Stimulated activated naive B cell treated with anti-CD40 and anti-IgM and Interleukin-4, amounts not matched to agents 10 μg/mL and 1 μg/mL and 100 μg/mL, for 72 hours (primary cell): ENCODE measurements around the gene AUH.

ENCODE experiments used
- ATAC-seq, 2 donors: fragments of 150-1000 bp; cut with Tn5 transposase; replicated peaks; 2 replicates each; pipeline ENCODE4 v1.10.0; 2021; ENCODE audit warnings: moderate library complexity in 1 of 2
- DNase-seq: peaks from one replicate; pipeline ENCODE4 v3.0.0; 2021
- H3K27ac Mint-ChIP-seq: one replicate; pipeline ENCODE4 v1.8.0; 2022; ENCODE audit warnings: mild to moderate bottlenecking, mixed read lengths
- H3K27me3 Mint-ChIP-seq, 2 donors: one replicate each; pipeline ENCODE4 v1.8.0; 2022; ENCODE audit warnings: mixed read lengths in 2 of 2
- H3K36me3 Mint-ChIP-seq, 2 donors: one replicate each; pipeline ENCODE4 v1.8.0; 2022; ENCODE audit warnings: mixed read lengths in 2 of 2, mild to moderate bottlenecking in 1 of 2
- H3K4me1 Mint-ChIP-seq, 2 donors: one replicate each; pipeline ENCODE4 v1.8.0; 2022; ENCODE audit warnings: mixed read lengths in 2 of 2, mild to moderate bottlenecking in 1 of 2
- H3K4me3 Mint-ChIP-seq, 2 donors: one replicate each; pipeline ENCODE4 v1.8.0; 2022; ENCODE audit warnings: mild to moderate bottlenecking in 2 of 2, mixed read lengths in 2 of 2, moderate library complexity in 1 of 2
- H3K9me3 Mint-ChIP-seq, 2 donors: one replicate each; pipeline ENCODE4 v1.8.0; 2022; ENCODE audit warnings: mixed read lengths in 2 of 2, mild to moderate bottlenecking in 1 of 2

Gene AUH

GRCh38 chr9:91180240-91180929, 181.3 kb downstream of the AUH start:
- Mint-ChIP-seq H3K36me3 (no peaks in the 10 kb centered on the region), H3K9me3 (peaks cover 0 to under 1% of the 10 kb centered on the region in 2 donors), H3K4me3 (no peak overlapping the region), H3K27ac (no peak overlapping the region), H3K4me1 (peaks cover 24 to 51% of the 10 kb centered on the region in 2 donors), H3K27me3 (no peaks in the 10 kb centered on the region)
- ATAC-seq (no peak), DNase-seq (no peak)

- H3K4me1 Mint-ChIP-seq, result peaks cover 28 to 60% of the 10 kb centered on the region in 2 donors
- peaks cover 2 to 4% of the 10 kb centered on the region in 2 donors for H3K9me3 Mint-ChIP-seq
- no peak overlapping the region for H3K27ac Mint-ChIP-seq
- no peaks in the 10 kb centered on the region for H3K27me3 Mint-ChIP-seq
- no peak overlapping the region for H3K4me3 Mint-ChIP-seq
- no peak for ATAC-seq
- no peak for DNase-seq
- H3K36me3 Mint-ChIP-seq, result no peaks in the 10 kb centered on the region
These were observed 182.2 kb downstream of the AUH start for GRCh38 chr9:91179237-91180138.

DNA sequence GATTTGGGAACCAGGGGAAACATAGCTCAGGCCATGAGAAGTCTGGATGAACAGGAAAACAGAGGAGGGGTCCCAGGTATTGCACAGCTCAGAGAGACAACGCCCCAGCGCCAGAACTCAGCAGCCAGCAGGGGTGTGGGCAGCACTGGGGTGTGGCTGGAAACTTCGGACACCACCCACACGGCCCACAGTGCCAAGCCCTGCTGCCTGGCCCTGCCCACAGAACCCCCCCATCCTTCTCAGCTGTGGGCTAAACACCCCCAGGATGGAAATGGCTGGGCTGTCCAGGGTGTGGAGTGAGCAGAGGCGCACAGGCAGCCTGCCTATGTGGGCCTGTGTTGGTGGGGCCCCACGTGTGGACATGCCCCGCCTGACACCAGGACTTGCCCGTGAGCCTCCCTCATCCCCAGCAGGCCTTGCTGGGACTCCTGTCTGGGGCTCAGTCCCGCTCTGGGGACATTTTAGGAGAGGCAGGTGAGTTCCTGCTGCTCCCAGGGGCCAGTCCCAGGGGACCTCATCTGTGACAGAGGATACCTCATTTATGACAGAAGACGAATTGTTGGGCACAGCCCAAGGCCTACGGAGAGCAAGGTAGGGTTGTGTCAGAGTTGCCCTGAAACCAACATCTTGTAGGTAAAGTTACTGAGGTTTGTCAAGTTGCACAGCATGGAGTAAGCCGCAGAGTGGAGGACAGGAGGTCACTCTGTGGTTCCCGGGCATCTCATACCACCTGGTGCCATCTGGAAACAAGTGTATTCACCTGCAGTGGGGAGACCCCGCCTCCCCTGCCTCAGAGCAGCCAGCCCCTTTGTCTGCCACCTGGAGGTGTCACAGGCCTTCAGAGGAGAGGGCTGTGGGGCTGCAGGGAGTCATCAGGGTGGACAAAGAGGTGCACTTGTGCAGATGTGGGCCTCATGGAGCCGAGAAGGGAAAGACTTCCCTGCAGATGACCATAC, 183.2 kb downstream of the AUH start:
- no peak for DNase-seq
- Mint-ChIP-seq H3K27me3 (no peaks in the 10 kb centered on the region), H3K4me1 (peaks cover 33 to 68% of the 10 kb centered on the region in 2 donors), H3K27ac (peak overlapping the region; percentile 94), H3K9me3 (peaks cover 2 to 4% of the 10 kb centered on the region in 2 donors), H3K4me3 (no peak overlapping the region), H3K36me3 (no peaks in the 10 kb centered on the region)
- no peak for ATAC-seq

DNA sequence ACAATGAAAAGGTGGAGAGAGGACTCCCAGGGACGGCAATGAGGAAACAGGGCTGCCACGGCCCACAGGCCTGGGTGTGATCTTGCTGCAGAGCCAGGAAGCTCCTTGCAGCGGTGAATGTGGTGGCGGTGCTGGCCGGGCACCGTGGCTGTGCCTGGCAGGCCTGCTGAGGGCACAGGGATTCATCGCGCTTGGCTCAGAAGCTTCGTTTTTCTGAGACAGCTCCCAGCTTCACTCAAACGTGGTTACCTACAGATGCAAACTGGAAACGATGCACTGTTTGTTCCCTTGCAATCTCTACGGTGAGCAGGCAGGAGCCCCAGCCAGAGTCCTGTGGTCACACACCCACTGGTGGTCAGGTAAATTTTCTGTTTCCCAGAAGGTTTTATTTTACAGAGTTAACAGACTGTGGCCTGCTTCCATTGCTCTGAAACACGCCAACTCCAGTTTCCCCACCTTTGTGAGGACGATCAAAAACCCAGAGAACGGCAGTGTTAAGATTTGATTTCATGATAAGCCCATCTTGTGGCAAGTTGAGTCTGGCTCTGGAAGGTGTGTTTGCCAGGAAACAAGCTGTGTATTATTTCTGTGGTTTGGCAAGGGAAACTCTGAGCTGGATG, 183.9 kb downstream of the AUH start:
- H3K27me3 Mint-ChIP-seq, result no peaks in the 10 kb centered on the region
- ATAC-seq (peak; percentile 57 to 72), DNase-seq (no peak)
- H3K4me3 Mint-ChIP-seq, result peak overlapping the region; percentile 34 to 60
- H3K9me3 Mint-ChIP-seq, result peaks cover 2 to 4% of the 10 kb centered on the region in 2 donors
- H3K27ac Mint-ChIP-seq, result peak overlapping the region; percentile 94
- no peaks in the 10 kb centered on the region for H3K36me3 Mint-ChIP-seq
- H3K4me1 Mint-ChIP-seq, result peaks cover 29 to 63% of the 10 kb centered on the region in 2 donors

- peaks cover 7 to 11% of the 10 kb centered on the region in 2 donors for H3K9me3 Mint-ChIP-seq
- no peaks in the 10 kb centered on the region for H3K27me3 Mint-ChIP-seq
- peaks cover 32 to 67% of the 10 kb centered on the region in 2 donors for H3K4me1 Mint-ChIP-seq
- no peak for ATAC-seq
- H3K4me3 Mint-ChIP-seq, result peak overlapping the region in 1 of 2 donors; percentile 3
- H3K36me3 Mint-ChIP-seq, result peaks cover 4 to 6% of the 10 kb centered on the region in 2 donors
- DNase-seq, result no peak
- H3K27ac Mint-ChIP-seq, result peak overlapping the region; percentile 94
These were observed 184.6 kb downstream of the AUH start for GRCh38 chr9:91177081-91177480.

- DNase-seq (no peak), ATAC-seq (no peak)
- Mint-ChIP-seq H3K9me3 (peaks cover 11 to 15% of the 10 kb centered on the region in 2 donors), H3K4me3 (no peak overlapping the region), H3K27me3 (no peaks in the 10 kb centered on the region), H3K27ac (no peak overlapping the region), H3K4me1 (peaks cover 28 to 71% of the 10 kb centered on the region in 2 donors), H3K36me3 (peaks cover 9 to 12% of the 10 kb centered on the region in 2 donors)
These were observed 185.3 kb downstream of the AUH start for GRCh38 chr9:91176426-91176825.

DNA sequence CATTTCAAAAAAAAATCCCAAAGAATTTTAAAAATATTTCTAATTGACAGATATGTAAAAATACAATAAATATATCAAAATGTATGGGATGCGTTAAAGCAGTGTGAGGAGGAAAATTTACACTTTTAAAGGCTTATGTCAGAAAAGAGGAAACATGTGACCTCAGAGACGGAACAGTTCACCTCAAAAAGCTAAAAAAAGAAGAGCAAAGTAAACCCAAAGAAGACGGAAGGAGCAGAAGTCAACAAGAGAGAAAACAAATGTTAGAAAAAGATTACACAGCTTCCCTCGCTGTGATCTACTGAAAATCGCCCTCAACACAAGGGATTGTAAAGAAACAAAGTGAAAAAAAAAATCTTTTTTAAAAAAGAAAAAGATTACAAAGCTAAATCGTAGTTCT, 186.9 kb downstream of the AUH start:
- ATAC-seq (peak; percentile 48 to 73), DNase-seq (no peak)
- peaks cover 28 to 68% of the 10 kb centered on the region in 2 donors for H3K4me1 Mint-ChIP-seq

DNA sequence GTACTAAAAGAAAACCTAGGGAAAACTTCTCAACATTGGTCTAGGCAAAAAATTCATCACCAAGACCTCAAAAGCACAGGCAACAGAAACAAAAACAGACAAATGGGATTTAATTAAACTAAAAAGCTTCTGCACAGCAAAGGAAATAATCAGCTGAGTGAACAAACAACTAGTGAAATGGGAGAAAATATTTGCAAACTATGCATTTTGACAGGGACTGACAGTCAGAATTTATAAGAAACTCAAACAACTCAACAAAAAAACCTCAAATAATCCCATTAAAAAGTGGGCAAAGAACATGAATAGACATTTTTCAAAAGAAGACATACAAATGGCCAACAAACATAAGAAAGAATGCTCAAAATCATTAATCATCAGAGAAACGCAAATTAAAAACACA, 189.4 kb downstream of the AUH start:
- no peak overlapping the region for H3K27ac Mint-ChIP-seq
- H3K9me3 Mint-ChIP-seq, result peaks cover 14 to 20% of the 10 kb centered on the region in 2 donors
- no peaks in the 10 kb centered on the region for H3K27me3 Mint-ChIP-seq
- no peak for ATAC-seq
- no peak overlapping the region for H3K4me3 Mint-ChIP-seq
- H3K4me1 Mint-ChIP-seq, result peaks cover 20 to 44% of the 10 kb centered on the region in 2 donors
- no peak for DNase-seq
- H3K36me3 Mint-ChIP-seq, result peaks cover 13 to 22% of the 10 kb centered on the region in 2 donors

More for the DNA sequence above, 186.9 kb downstream of the AUH start:
- peak overlapping the region; percentile 42 for H3K27ac Mint-ChIP-seq
- H3K4me3 Mint-ChIP-seq, result peak overlapping the region; percentile 20 to 67
- H3K9me3 Mint-ChIP-seq, result peaks cover 14 to 20% of the 10 kb centered on the region in 2 donors
- no peaks in the 10 kb centered on the region for H3K27me3 Mint-ChIP-seq
- peaks cover 13 to 19% of the 10 kb centered on the region in 2 donors for H3K36me3 Mint-ChIP-seq

DNA sequence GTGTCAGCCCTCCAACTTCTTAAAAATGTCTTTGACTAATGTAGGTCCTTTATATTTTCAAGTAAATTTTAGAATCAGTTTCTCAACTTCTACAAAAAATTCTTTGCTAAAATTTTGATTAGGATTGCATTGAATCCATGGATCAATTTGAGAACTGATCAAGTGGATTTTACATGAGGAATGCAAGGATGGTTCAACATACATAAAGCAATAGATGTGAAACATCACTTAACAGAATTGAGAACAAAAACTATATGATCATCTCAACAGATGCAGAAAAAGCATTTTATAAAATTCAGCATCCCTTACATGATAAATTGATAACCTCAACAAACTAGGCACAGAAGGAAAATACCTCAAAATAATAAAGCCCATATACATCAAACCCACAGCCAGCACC, 190.8 kb downstream of the AUH start:
- DNase-seq, result no peak
- no peaks in the 10 kb centered on the region for H3K27me3 Mint-ChIP-seq
- peaks cover 13 to 22% of the 10 kb centered on the region in 2 donors for H3K36me3 Mint-ChIP-seq
- peaks cover 14 to 39% of the 10 kb centered on the region in 2 donors for H3K4me1 Mint-ChIP-seq
- no peak overlapping the region for H3K27ac Mint-ChIP-seq
- ATAC-seq, result no peak
- no peak overlapping the region for H3K4me3 Mint-ChIP-seq
- peaks cover 14 to 20% of the 10 kb centered on the region in 2 donors for H3K9me3 Mint-ChIP-seq

DNA sequence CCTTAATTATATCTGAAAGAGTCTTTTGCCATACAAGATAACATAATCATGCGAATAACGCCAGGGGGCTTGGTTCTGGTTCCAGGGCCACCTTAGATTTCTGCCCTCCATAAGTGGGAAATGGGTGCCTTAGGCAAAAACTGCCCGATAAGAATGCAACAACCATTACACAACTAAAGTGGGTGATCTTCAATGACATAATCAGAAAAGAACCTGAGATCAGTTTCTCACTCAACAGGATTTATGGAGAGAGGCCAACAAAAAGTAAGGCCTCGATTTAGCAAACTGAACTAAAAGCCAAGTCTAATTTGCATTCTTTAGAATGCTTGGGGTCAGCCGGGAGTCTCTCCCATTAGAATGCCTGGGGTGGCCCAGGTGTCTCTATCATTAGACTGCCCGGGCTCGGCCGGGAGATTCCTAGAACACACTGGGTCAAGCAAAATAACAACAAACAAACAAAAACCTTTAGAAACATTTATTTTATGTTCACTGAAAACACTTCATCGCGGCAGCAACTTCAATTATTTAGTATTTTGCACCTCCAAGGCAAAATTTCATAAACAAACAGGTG, 194.8 kb downstream of the AUH start:
- no peaks in the 10 kb centered on the region for H3K27me3 Mint-ChIP-seq
- ATAC-seq (no peak), DNase-seq (no peak)
- peaks cover 6 to 7% of the 10 kb centered on the region in 2 donors for H3K9me3 Mint-ChIP-seq
- no peak overlapping the region for H3K27ac Mint-ChIP-seq
- H3K4me1 Mint-ChIP-seq, result peaks cover 33 to 46% of the 10 kb centered on the region in 2 donors
- no peak overlapping the region for H3K4me3 Mint-ChIP-seq
- H3K36me3 Mint-ChIP-seq, result peaks cover 10 to 26% of the 10 kb centered on the region in 2 donors

DNA sequence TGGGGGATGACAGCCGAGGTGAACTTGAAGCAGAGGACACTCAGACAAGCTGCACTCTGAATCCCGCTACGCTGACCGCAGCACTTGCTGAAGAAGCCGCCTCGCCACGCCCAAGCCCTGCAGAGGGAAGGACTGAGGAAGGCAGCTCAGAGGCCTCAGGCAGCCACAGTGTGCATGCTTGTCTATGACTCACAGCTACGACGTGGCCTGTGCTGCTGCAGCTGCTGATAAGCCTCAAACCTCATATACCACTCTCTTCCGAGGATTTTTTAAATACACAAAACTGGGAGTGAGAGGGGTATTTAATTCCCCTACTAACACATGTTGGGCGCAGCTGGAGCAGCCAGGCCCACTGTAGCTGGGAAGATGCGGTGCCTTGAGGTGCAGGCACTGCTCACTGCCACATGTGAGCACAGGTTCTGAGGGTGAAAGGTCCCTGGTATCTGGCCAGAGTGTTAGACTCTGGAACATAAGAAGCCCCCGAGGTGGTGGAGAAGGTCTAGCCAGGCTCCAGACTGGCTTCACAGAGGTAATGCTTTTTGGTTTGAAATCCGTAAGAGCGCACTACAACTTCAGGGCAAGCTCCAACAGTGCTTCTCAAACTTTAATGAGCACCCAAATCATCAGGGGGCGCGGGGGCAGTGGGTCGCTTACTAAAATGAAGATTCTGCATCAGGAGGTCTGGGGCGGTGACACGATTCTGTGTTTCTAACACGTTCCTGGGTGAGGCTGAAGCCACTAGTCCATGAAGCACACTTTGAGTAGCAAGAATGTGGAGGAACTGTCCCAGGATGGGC, 196.8 kb downstream of the AUH start:
- Mint-ChIP-seq H3K4me3 (peak overlapping the region; percentile 55 to 67), H3K36me3 (peaks cover 2 to 15% of the 10 kb centered on the region in 2 donors), H3K9me3 (no peaks in the 10 kb centered on the region), H3K27me3 (no peaks in the 10 kb centered on the region), H3K4me1 (peaks cover 36 to 57% of the 10 kb centered on the region in 2 donors), H3K27ac (peak overlapping the region; percentile 96)
- DNase-seq (peak; percentile 76), ATAC-seq (peak; percentile 58 to 64)
